ENCODE results near the gene RECQL5.

DNA sequence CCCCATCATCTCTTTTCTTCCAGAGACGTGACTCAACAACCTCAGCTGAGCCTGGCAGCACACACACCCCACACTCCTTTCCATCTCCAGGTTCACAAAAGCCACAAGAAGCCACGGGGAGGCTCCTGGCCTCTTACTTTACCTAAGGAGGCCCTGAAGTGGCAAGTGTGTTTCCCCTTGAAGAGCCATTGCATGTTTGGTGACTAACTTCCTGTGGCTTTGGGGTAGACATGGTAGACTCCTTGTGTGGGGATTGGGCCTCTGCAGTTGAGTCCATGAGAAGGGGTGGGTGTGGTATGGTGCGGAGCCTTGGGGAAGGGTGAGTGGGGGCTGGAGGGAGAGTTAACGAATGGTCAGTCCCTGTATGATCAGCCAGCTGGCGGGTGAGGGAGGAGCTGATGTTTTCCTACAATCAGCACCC is 24.4 kb upstream of the RECQL5 start:
- TF ChIP-seq BACH1 (IDR thresholded peaks at IDR 0.05; ENCODE audit: low read length): no peak
- TF ChIP-seq EGR1 (IDR thresholded peaks at IDR 0.05; ENCODE audit: borderline replicate concordance, low read depth, low read length): no peak
- TF ChIP-seq RNF2 (IDR thresholded peaks at IDR 0.05; ENCODE audit: borderline replicate concordance, low read depth, low read length, missing control alignments, poor library complexity, severe bottlenecking): no peak
- no peak for TF ChIP-seq POLR2A (IDR thresholded peaks at IDR 0.05; ENCODE audit: control extremely low read depth in 1 of 2, low read depth in 2 of 2, low read length in 2 of 2)
- no peak for TF ChIP-seq TAF7 (optimal IDR thresholded peaks at IDR 0.05; ENCODE audit: borderline replicate concordance, low read depth, low read length)

Data from H1 (cell line).